ENCODE results near the gene CORO6. TPM values are rescaled to one million over a fixed set of nuclear protein-coding genes. Genes with fewer than 3 reads are reported as not detected.

CORO6 gene
- total and polyA plus RNA-seq, 2 of the 4 experiments (the other 2 are of a cell fraction): 3.4 to 7.6 TPM

DNA sequence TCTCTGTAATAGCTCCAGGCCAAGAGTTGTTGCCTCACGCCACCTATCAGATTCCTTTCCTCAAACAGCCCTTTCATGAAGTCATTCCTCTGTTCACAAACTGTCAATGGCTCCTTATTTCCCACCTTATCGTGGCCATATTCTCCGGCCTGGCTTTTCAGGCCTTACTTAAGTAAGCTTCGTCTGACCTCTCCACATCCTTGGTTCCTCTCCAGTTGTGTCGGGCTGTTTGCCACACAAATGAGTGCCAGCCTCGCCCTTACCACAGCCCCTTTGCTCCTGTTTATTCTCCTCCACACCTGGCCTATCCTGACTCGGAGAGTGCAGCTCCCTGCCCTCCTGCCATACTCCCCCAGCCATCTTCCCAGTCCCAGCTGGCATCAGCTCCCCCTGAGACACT lies 52.2 kb downstream of the CORO6 start:
- Histone ChIP-seq H3K4me3 (ENCODE audit: insufficient read depth, low read depth, low read length) (no peak overlapping the region), H2BK15ac (ENCODE audit: low read depth, low read length) (no peak overlapping the region), H3K9ac (ENCODE audit: low read depth, low read length) (no peak overlapping the region), H4K5ac (ENCODE audit: low read depth, low read length) (no peak overlapping the region), H3K23ac (ENCODE audit: low read depth, low read length) (no peak overlapping the region), H2BK5ac (ENCODE audit: low read depth, low read length, poor library complexity, severe bottlenecking) (no peak overlapping the region), H3K27ac (ENCODE audit: insufficient read depth, low read length) (no peak overlapping the region), H2BK120ac (ENCODE audit: low read depth, low read length) (no peak overlapping the region), H3K4me1 (ENCODE audit: control insufficient read depth, insufficient read depth, low read length) (peaks cover 11% of the 10 kb centered on the region), H3K14ac (replicated peaks; ENCODE audit: low read depth, low read length) (no peak overlapping the region), H3K4me2 (ENCODE audit: low read depth, low read length) (no peak overlapping the region), H2AFZ (replicated peaks; ENCODE audit: low read length, poor library complexity) (no peak overlapping the region), H3K79me1 (ENCODE audit: low read depth in 1 of 2, low read length in 2 of 2) (peaks cover 5 to 43% of the 10 kb centered on the region in 2 experiments), H3K36me3 (ENCODE audit: control insufficient read depth, insufficient read depth, low read length) (peaks cover 27% of the 10 kb centered on the region), H3K18ac (ENCODE audit: low read depth, low read length) (no peak overlapping the region), H4K8ac (ENCODE audit: low read depth in 2 of 2, low read length in 2 of 2) (no peak overlapping the region), H2AK9ac (replicated peaks; ENCODE audit: low read depth, low read length, poor library complexity) (no peak overlapping the region), H3K4ac (ENCODE audit: low read depth, low read length) (no peak overlapping the region), H3K27me3 (ENCODE audit: control insufficient read depth, insufficient read depth, low read length) (no peaks in the 10 kb centered on the region), H3K56ac (ENCODE audit: extremely low read depth, insufficient read depth, low read length) (no peak overlapping the region), H4K91ac (ENCODE audit: insufficient read depth, low read depth, low read length) (no peak overlapping the region), H4K20me1 (ENCODE audit: insufficient read depth, low read length) (no peaks in the 10 kb centered on the region), H2BK20ac (ENCODE audit: low read depth, low read length) (no peak overlapping the region), H3K9me3 (ENCODE audit: control insufficient read depth, insufficient read depth, low read length) (no peaks in the 10 kb centered on the region), H3K9me1 (ENCODE audit: insufficient read depth, low read length) (no peaks in the 10 kb centered on the region; the same call in 1 of the 2 replicates), H2AK5ac (ENCODE audit: low read depth, low read length) (no peak overlapping the region)
- intact Hi-C loops (cut with micrococcal nuclease) (no loop called here), dilution Hi-C loops (cut with HindIII; ENCODE audit: low sequenced_read_pairs, unreplicated experiment) (no loop called here), in situ Hi-C loops (cut with MboI; ENCODE audit: low sequenced_read_pairs) (no loop called here)
- WGBS, 2 experiments (ENCODE audit: extremely low coverage in 2 of 2, insufficient read length in 1 of 2): 86% methylated on average over 2 of the region's 7 CpGs; no CpG with 5 or more reads in 1 of the 2 experiments
- no TSS peak for BruUV-seq (replicated peaks)
- ChIA-PET CTCF (interaction anchor here (0.5 to 1.4 kb wide), 3 partner anchors 16 to 200 kb away, joined by 3 to 4 read pairs (median 4); no protein-coding TSS in a partner anchor), POLR2A (ENCODE audit: unreplicated experiment) (no interaction called here)
- DNase-seq: no peak
- TF ChIP-seq NFE2L2 (IDR thresholded peaks at IDR 0.05; ENCODE audit: low read depth, low read length) (no peak), CEBPB (IDR thresholded peaks at IDR 0.05; ENCODE audit: low read depth, low read length) (no peak), FOS (IDR thresholded peaks at IDR 0.05; ENCODE audit: low read depth, low read length) (no peak), SMC3 (IDR thresholded peaks at IDR 0.05; ENCODE audit: low read depth, low read length) (no peak), CHD1 (IDR thresholded peaks at IDR 0.05; ENCODE audit: low read depth, low read length) (no peak), BHLHE40 (IDR thresholded peaks at IDR 0.05; ENCODE audit: low read depth, low read length) (no peak), RFX5 (IDR thresholded peaks at IDR 0.05; ENCODE audit: low read depth, low read length) (no peak), RCOR1 (IDR thresholded peaks at IDR 0.05; ENCODE audit: insufficient replicate concordance, low read length) (no peak), MAZ (IDR thresholded peaks at IDR 0.05; ENCODE audit: borderline replicate concordance, low read depth, low read length) (no peak), RAD21 (IDR thresholded peaks at IDR 0.05; ENCODE audit: low read length) (no peak), MAFK (IDR thresholded peaks at IDR 0.05; ENCODE audit: low read depth, low read length) (no peak), MXI1 (IDR thresholded peaks at IDR 0.05; ENCODE audit: borderline replicate concordance, low read depth, low read length) (no peak), POLR2A (IDR thresholded peaks at IDR 0.05; ENCODE audit: low read depth, low read length) (no peak)
- TF ChIP-seq, protein P1, sequence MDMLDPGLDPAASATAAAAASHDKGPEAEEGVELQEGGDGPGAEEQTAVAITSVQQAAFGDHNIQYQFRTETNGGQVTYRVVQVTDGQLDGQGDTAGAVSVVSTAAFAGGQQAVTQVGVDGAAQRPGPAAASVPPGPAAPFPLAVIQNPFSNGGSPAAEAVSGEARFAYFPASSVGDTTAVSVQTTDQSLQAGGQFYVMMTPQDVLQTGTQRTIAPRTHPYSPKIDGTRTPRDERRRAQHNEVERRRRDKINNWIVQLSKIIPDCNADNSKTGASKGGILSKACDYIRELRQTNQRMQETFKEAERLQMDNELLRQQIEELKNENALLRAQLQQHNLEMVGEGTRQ (IDR thresholded peaks at IDR 0.05; ENCODE audit: low read depth, low read length): no peak
- TF ChIP-seq, protein P2, sequence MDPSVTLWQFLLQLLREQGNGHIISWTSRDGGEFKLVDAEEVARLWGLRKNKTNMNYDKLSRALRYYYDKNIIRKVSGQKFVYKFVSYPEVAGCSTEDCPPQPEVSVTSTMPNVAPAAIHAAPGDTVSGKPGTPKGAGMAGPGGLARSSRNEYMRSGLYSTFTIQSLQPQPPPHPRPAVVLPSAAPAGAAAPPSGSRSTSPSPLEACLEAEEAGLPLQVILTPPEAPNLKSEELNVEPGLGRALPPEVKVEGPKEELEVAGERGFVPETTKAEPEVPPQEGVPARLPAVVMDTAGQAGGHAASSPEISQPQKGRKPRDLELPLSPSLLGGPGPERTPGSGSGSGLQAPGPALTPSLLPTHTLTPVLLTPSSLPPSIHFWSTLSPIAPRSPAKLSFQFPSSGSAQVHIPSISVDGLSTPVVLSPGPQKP (IDR thresholded peaks at IDR 0.05; ENCODE audit: borderline replicate concordance, low read depth, low read length): no peak
- TF ChIP-seq, protein P3, sequence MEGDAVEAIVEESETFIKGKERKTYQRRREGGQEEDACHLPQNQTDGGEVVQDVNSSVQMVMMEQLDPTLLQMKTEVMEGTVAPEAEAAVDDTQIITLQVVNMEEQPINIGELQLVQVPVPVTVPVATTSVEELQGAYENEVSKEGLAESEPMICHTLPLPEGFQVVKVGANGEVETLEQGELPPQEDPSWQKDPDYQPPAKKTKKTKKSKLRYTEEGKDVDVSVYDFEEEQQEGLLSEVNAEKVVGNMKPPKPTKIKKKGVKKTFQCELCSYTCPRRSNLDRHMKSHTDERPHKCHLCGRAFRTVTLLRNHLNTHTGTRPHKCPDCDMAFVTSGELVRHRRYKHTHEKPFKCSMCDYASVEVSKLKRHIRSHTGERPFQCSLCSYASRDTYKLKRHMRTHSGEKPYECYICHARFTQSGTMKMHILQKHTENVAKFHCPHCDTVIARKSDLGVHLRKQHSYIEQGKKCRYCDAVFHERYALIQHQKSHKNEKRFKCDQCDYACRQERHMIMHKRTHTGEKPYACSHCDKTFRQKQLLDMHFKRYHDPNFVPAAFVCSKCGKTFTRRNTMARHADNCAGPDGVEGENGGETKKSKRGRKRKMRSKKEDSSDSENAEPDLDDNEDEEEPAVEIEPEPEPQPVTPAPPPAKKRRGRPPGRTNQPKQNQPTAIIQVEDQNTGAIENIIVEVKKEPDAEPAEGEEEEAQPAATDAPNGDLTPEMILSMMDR (conservative IDR thresholded peaks at IDR 0.05; ENCODE audit: low read depth, low read length): no peak
- no peak for ATAC-seq (ENCODE audit: low read depth)
